Calu3 (cell line): ENCODE measurements around the gene MUC13. TPM values are rescaled to one million over a fixed set of nuclear protein-coding genes. Genes with fewer than 3 reads are reported as not detected.

ENCODE experiments used
- BruUV-seq: library from RNA; stranded (reverse); fragments of 400-500 nt; replicated peaks from 2 replicates; lab custom pipeline; 2021; lab: Mats Ljungman, UMichigan
- CTCF ChIA-PET: fragments of 300-600 bp; sonication (Branson Sonifier 250); formaldehyde crosslinking; loops from one replicate; lab custom pipeline; 2022; ENCODE audit warnings: antibody characterized with exemption; lab: Charles Lee
- DNase-seq: peaks from one replicate; pipeline ENCODE4 v3.0.0; 2022
- H3K27ac Mint-ChIP-seq: one replicate; pipeline ENCODE4 v1.8.0; 2022; ENCODE audit warnings: mixed read lengths; ENCODE audit not compliant: unreplicated experiment
- H3K27me3 Mint-ChIP-seq: one replicate; pipeline ENCODE4 v1.8.0; 2022; ENCODE audit warnings: mixed read lengths; ENCODE audit not compliant: unreplicated experiment
- H3K36me3 Mint-ChIP-seq: one replicate; pipeline ENCODE4 v1.8.0; 2022; ENCODE audit warnings: mild to moderate bottlenecking, moderate library complexity, mixed read lengths; ENCODE audit not compliant: insufficient read depth, unreplicated experiment
- H3K4me1 Mint-ChIP-seq: one replicate; pipeline ENCODE4 v1.8.0; 2022; ENCODE audit warnings: mild to moderate bottlenecking, low read depth, mixed read lengths; ENCODE audit not compliant: unreplicated experiment
- H3K4me3 Mint-ChIP-seq: one replicate; pipeline ENCODE4 v1.8.0; 2022; ENCODE audit warnings: mild to moderate bottlenecking, low read depth, moderate library complexity, mixed read lengths; ENCODE audit not compliant: unreplicated experiment
- H3K9me3 Mint-ChIP-seq: one replicate; pipeline ENCODE4 v1.8.0; 2022; ENCODE audit warnings: low read depth, mixed read lengths; ENCODE audit not compliant: unreplicated experiment
- CTCF ChIP-seq: fragments of 200-600 bp; IDR thresholded peaks from one replicate; pipeline ENCODE4 v1.8.0; 2022; ENCODE audit warnings: antibody characterized with exemption; ENCODE audit not compliant: unreplicated experiment
- intact Hi-C: fragments of 100-400 bp; cut with micrococcal nuclease; formaldehyde crosslinking; loops from one replicate; pipeline ENCODE4 v1.10.0; 2022; ENCODE audit not compliant: unreplicated experiment
- total RNA-seq: library from RNA; stranded (reverse); gene quantifications from 2 replicates; pipeline ENCODE4 v1.2.3, GENCODE V29; 2022

MUC13 gene
- total RNA-seq, 1 experiment from 2014 or later, result 25.8 TPM

- no peaks in the 10 kb centered on the region for H3K27me3 Mint-ChIP-seq
- H3K4me3 Mint-ChIP-seq, result no peak overlapping the region
- BruUV-seq, result no TSS peak
- CTCF ChIA-PET, result interaction anchor here (0.7 kb wide), 1 partner anchor 138 kb away, joined by 3 read pairs; no protein-coding TSS in a partner anchor
- H3K36me3 Mint-ChIP-seq, result no peaks in the 10 kb centered on the region
- no peaks in the 10 kb centered on the region for H3K9me3 Mint-ChIP-seq
- no peak overlapping the region for H3K27ac Mint-ChIP-seq
- DNase-seq, result no peak
- no peak for TF ChIP-seq CTCF
- H3K4me1 Mint-ChIP-seq, result no peaks in the 10 kb centered on the region
- intact Hi-C loops, result loop anchor here (5.0 to 10.0 kb wide), 2 partner anchors 130 to 663 kb away; partner anchors contain the start of gene HEG1
Observed at GRCh38 chr3:124924741-124925140, 9.8 kb downstream of the MUC13 start.

- BruUV-seq, result no TSS peak
- no peak overlapping the region for H3K4me3 Mint-ChIP-seq
- no peak overlapping the region for H3K27ac Mint-ChIP-seq
- no peaks in the 10 kb centered on the region for H3K9me3 Mint-ChIP-seq
- CTCF ChIA-PET, result no interaction called here
- no peaks in the 10 kb centered on the region for H3K36me3 Mint-ChIP-seq
- intact Hi-C loops, result loop anchor here (10.0 kb wide), 1 partner anchor 131 kb away; the partner anchor contains the start of gene HEG1
- H3K27me3 Mint-ChIP-seq, result no peaks in the 10 kb centered on the region
- DNase-seq, result no peak
- no peaks in the 10 kb centered on the region for H3K4me1 Mint-ChIP-seq
- TF ChIP-seq CTCF, result no peak
Observed at GRCh38 chr3:124923833-124924232, 10.7 kb downstream of the MUC13 start.

- H3K36me3 Mint-ChIP-seq, result no peaks in the 10 kb centered on the region
- CTCF ChIA-PET, result interaction anchor here (1.3 kb wide), 1 partner anchor 8 kb away, joined by 3 read pairs; no protein-coding TSS in a partner anchor
- no peak overlapping the region for H3K27ac Mint-ChIP-seq
- no peaks in the 10 kb centered on the region for H3K27me3 Mint-ChIP-seq
- no TSS peak for BruUV-seq
- H3K4me1 Mint-ChIP-seq, result no peaks in the 10 kb centered on the region
- intact Hi-C loops, result loop anchor here (10.0 kb wide), 1 partner anchor 134 kb away; the partner anchor contains the start of gene HEG1
- no peak for TF ChIP-seq CTCF
- no peak for DNase-seq
- H3K4me3 Mint-ChIP-seq, result no peak overlapping the region
- no peaks in the 10 kb centered on the region for H3K9me3 Mint-ChIP-seq
Observed at GRCh38 chr3:124920718-124921117, 13.8 kb downstream of the MUC13 start.

GRCh38 chr3:124919756-124920155, 14.8 kb downstream of the MUC13 start:
- no peak for DNase-seq
- Mint-ChIP-seq H3K4me1 (no peaks in the 10 kb centered on the region), H3K27me3 (no peaks in the 10 kb centered on the region), H3K27ac (no peak overlapping the region), H3K9me3 (no peaks in the 10 kb centered on the region), H3K4me3 (no peak overlapping the region), H3K36me3 (no peaks in the 10 kb centered on the region)
- BruUV-seq, result no TSS peak
- CTCF ChIA-PET, result no interaction called here
- TF ChIP-seq CTCF, result no peak
- intact Hi-C loops, result loop anchor here (10.0 kb wide), 1 partner anchor 135 kb away; the partner anchor contains the start of gene HEG1
